ENCODE data around the gene ASCC3.
A peak's percentile ranks its signal among the peaks of the same experiment; 100 is the strongest.

ASCC3 gene

GRCh38 chr6:100573166-100573565, 308.0 kb downstream of the ASCC3 start:
- no peak for DNase-seq

- DNase-seq: no peak
Observed at GRCh38 chr6:100568255-100568654, 312.9 kb downstream of the ASCC3 start.

GRCh38 chr6:100566563-100566962, 314.6 kb downstream of the ASCC3 start:
- DNase-seq: no peak

- DNase-seq: no peak
Observed at GRCh38 chr6:100565439-100566104, 315.6 kb downstream of the ASCC3 start.

- no peak for DNase-seq
Observed at GRCh38 chr6:100559859-100560258, 321.3 kb downstream of the ASCC3 start.

GRCh38 chr6:100554228-100554627, 326.9 kb downstream of the ASCC3 start:
- no peak for DNase-seq

- DNase-seq: no peak
Observed at GRCh38 chr6:100553243-100553642, 327.9 kb downstream of the ASCC3 start.

GRCh38 chr6:100549406-100550167, 331.5 kb downstream of the ASCC3 start:
- DNase-seq: no peak

- no peak for DNase-seq
Observed at GRCh38 chr6:100538086-100538485, 343.0 kb downstream of the ASCC3 start.

GRCh38 chr6:100518588-100518987, 362.5 kb downstream of the ASCC3 start:
- DNase-seq: no peak

- no peak for DNase-seq
Observed at GRCh38 chr6:100517633-100518032, 363.5 kb downstream of the ASCC3 start.

- DNase-seq: no peak
Observed at GRCh38 chr6:100517106-100517505, 364.0 kb downstream of the ASCC3 start.

GRCh38 chr6:100514660-100515059, 366.5 kb downstream of the ASCC3 start:
- DNase-seq: no peak

GRCh38 chr6:100512203-100512862, 368.8 kb downstream of the ASCC3 start:
- DNase-seq: no peak

- DNase-seq: no peak
Observed at GRCh38 chr6:100509101-100509500, 372.0 kb downstream of the ASCC3 start.

- DNase-seq: no peak
Observed at GRCh38 chr6:100506651-100507050, 374.5 kb downstream of the ASCC3 start.

- peak; percentile 29 for DNase-seq
Observed at GRCh38 chr6:100504786-100505737, 376.1 kb downstream of the ASCC3 start.

GRCh38 chr6:100503043-100503705, 378.0 kb downstream of the ASCC3 start:
- DNase-seq: no peak

GRCh38 chr6:100493206-100493888, 387.8 kb downstream of the ASCC3 start:
- no peak for DNase-seq

GRCh38 chr6:100491952-100492670, 389.0 kb downstream of the ASCC3 start:
- DNase-seq: no peak

GRCh38 chr6:100490065-100490464, 391.1 kb downstream of the ASCC3 start:
- DNase-seq: no peak
